COLO668 (cell line): ENCODE results near the gene PSMC1.

Source experiments
- DNase-seq: peaks from one replicate; lab custom pipeline; 2025; ENCODE audit not compliant: unreplicated experiment; lab: John Stamatoyannopoulos, UW

Gene PSMC1

GRCh38 chr14:90275820-90276219 lies 19.5 kb downstream of the PSMC1 start:
- no peak for DNase-seq

DNA sequence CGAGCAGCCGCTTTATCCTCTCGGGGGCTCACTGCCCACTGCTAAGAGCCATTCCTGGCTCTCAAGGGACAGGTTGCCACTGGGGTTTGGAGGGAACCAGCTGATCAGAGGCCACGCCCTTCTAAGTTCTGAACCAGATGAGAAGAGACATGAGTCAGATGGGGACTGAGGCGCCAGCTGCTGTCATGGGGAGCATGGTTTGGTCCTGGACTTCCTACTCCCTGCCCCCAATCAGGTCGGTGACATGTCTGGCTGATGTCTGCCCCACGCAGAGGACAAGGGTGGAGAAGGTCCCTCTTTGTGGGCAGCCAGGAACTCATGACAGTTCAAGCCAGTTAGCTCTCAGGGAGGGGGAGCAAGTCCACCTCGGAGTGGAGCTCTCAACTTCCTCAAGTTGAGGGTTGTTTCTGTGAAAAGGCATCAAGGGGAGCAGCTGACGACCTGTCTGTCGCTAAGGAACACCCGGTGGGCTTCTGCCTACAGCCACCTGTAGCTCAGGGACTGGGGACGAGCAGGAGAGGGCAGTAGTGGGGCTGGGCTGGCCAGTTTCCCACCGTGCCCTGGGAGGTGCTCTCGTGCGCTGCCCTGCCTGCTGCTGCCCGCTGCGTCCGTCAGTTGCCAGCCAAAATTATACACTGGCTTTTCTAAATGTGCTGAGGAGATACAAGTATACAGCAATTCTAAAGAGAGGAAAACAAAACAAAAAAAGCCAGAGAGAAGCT lies 20.5 kb downstream of the PSMC1 start:
- DNase-seq, result no peak

- no peak for DNase-seq
These were observed 21.3 kb downstream of the PSMC1 start for GRCh38 chr14:90277581-90278198.

DNA sequence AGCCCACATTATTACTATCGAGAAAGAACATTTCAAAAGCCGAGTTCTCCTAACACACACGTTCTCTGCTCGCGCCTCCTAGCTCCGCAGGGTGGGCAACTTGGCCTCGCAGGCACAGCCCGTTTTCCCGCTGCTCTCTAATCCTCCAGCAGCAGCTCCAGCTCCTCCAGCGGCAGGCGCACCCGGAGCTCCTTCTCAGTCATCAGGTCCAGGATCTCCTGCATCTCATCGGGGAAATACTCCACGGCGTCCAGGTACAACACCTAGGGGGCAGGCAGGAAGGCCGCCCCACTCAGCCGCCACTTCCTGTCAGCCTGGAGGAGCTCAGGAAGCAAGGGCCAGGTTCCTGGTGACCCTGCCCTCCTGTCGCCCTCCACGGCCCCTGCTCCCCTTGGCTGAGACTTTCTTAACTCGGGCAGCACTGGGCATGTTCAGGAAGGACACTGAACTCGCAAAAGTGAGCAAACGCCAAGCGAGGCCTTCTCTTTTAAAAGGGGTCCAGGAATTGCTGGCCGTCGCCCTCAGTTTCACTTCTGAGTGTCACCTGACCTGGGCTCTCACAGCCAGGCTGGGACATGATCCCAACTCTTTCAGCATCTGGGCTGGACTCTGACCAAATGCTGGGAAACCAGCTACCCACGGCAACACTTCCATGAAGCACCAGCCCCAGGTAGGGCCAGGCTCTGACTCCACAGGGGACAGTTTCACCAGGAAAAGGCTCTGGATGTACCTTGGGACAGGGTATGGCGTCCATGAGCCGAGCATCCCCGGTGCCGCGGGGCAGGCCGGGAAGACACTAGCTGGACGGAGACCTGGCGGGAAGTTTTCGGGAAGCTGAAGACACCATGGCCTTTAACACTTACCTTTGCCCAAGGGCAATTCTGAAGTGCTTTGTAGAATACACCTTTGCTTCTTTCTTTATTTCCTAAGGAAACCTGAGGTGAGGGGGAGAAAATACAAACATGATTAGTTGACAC lies 22.1 kb downstream of the PSMC1 start:
- DNase-seq, result no peak

- no peak for DNase-seq
These were observed 23.7 kb downstream of the PSMC1 start for GRCh38 chr14:90280096-90280495.

- no peak for DNase-seq
These were observed 24.9 kb downstream of the PSMC1 start for GRCh38 chr14:90281261-90281660.

GRCh38 chr14:90281756-90282155 lies 25.4 kb downstream of the PSMC1 start:
- DNase-seq, result no peak

GRCh38 chr14:90287791-90288190 lies 31.4 kb downstream of the PSMC1 start:
- DNase-seq, result peak; percentile 58

DNA sequence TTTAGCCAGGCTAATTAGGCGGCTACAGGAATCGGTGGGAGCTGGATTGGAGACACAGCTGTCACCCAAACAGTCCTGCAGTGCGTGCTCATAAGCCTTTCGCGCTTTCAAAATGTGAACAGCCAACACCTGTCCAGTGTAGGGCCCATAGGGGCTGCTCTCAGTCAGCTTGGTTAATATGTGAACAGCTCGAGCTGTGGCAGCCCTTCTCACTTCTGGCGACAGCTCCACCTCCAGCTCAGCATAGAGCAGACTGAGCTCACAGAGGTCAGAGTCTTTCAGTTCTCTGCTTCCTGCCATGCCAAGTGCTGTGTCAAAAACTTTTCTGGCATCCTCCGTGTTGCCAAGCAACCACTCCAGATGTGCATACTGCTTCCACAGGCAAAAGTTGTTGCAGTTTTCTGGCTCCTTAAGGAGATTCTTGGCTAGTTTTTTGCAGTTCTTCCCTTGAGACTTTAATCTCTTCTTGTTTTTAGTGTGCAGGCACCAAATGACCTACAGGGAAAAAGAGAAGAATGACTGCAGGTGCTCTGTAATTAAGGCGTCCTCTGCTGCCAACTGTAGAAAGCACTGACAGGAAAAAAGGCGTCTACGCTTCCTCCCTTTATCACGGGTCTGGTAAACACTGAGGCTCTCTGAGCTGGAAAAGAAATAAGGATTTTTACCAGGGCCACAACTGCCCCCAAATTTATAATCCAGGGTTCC lies 32.5 kb downstream of the PSMC1 start:
- DNase-seq, result peak; percentile 29

GRCh38 chr14:90290337-90291011 lies 34.1 kb downstream of the PSMC1 start:
- DNase-seq, result no peak

DNA sequence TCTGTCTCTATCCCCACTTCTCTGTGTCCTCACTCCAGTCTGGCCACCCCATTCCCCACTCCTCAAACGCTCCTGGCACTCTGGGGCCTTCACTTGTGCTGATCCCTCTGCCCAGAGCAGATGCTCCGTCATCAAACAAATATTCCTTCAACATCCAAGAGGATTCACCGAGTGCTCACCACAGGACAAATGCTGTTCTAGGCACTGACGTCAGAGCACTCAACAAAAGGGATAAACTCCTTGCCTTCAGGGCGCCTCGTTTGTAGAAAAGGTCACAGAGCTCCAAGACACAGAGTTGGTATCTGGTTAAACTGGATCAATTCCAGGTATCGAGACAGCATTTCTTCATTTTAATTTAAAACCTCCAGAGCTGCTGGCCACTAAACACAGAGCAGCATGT lies 35.3 kb downstream of the PSMC1 start:
- DNase-seq, result no peak

DNA sequence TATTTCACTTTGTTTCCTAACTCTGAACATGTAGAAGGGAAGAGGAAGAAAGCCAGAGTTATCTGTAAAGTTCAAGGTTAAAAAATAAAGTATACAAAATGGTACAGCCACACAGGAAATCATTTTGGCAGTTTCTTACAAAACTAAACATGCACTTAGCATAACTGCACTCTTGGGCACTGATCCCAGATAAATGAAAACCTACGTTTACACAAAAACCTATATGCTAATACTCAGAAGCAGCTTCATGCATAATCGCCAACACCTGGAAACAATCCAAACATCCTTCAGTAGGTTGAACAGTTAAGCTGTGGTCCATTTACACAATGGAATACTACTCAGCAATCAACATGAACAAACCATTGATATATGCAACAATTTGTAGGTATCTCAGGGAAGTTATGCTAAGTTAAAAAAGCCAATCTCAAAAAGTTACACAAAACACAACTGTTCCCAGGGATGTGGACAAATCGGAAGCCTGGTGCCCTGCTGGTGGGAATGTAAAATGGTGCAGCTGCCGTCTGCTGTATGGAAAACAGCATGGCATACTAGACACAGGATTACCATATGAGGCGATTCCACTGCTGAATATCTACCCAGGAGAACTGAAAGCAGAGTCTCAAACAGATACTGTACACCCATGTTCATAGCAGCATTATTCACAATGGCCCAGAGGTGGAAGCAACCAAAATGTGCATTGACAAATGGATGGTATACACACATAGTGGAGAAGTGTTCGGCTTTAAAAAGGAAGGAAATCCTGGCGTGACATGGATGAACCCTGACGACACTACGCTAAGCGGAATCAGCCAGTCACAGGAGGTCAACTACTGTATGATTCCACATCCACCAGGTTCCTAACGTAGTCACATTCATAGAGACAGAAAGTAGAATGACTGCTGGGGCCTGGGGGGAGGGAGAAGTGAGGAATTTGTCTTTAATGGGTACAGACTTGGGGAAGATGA lies 37.7 kb downstream of the PSMC1 start:
- DNase-seq, result no peak

DNA sequence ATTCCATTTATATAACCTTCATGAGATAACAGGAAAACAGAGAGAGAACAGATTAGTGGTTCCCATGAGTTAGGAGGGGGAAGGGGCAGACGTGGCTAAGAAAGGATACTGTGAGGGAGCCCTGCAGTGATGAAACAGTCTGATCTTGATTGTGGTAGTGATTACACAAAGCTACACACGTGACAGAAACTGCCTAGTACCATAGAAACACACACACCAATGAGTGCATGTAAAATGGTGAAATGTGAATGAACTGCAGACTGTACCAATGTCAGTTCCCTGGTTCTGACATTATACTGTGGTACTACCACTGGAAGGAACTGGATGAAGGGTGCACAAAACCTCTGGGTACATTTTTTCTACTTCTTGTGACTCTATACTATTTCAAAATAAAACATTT lies 38.5 kb downstream of the PSMC1 start:
- DNase-seq, result no peak

DNA sequence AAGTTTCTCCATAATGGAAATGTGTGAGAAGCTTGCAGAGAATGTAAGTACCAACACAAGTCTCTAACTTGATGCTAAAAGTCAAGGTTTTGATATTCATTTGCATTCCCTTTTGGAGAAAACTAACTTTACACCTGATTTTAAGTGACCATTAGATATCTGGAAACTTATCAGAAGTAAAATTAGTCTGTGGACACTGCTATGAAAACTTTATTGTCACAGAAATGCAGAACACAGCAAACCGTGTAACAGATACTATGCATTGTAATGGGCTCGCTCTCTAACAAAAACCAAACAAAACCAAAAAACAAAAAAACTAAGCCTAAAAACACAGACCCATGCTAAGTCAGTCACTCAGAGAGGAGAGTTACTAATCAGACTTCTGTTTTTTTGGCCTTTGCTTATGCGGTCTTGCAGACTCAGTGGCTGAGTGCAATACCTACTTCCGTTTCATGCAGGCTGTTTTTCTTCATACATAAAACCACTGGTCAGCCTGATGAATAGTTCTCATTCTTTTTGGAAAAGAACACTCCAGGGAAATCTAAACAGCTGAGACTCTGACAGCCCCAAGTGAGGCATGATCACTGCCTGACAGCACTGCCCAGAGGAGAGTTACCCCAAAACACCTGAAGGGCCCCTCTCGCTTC lies 39.6 kb downstream of the PSMC1 start:
- DNase-seq, result no peak

- DNase-seq, result no peak
These were observed 40.3 kb downstream of the PSMC1 start for GRCh38 chr14:90296641-90297040.

DNA sequence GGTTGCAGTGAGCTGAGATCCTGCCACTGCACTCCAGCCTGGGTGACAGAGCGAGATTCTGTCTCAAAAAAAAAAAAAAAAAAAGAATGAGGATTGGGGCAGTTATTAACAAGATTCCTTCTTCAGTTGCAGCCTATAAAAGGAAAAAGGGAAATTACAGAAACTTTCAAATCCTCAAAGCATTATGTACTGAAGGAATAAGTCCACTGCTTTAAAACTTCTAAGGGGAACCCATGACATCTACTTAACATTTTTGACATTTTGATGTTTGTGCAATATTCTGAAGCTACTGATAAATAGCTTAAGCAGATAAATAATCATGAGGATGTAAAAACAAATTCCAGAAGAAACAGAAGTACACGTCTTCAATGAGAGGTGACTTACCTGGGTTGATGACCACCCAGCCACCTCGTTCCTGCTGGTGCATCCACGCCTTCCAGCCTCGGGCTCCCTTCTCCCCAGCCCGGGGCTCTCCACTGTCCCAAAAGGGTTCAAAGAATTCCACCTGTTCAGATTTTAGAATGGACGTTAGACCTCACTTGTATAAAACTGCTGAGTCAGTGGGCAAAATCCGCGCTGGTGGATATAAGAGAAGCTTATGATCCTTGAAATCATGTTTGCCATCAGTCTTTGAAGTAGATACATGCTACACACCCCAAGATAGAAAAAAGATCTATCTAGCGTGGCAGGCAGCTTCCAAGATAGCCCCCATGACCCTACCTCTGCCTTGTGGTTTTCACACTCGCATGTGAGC lies 41.7 kb downstream of the PSMC1 start:
- no peak for DNase-seq

DNA sequence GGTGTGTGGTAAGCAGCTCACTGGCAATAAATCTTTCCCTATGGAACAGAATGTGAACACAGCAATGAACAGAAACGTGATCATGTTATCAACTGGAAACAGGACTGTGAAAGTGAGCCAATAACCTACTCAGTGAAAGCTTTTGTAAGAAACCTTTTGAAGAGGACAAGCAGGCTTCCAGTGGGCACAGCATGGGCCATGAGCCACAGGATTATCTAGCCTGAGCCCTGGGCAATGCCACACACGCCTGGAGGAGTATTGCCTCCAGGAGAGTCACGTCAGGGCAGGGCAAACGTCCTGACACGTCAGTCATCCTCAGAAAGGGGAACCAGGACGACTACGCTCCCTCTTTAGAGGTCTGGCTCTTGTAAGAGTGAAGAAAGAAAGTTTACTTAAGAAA lies 43.1 kb downstream of the PSMC1 start:
- DNase-seq, result no peak

GRCh38 chr14:90300611-90301047 lies 44.3 kb downstream of the PSMC1 start:
- DNase-seq, result no peak
